Measurements from ENCODE around the gene CYGB. TPM values are rescaled to one million over a fixed set of nuclear protein-coding genes. Genes with fewer than 3 reads are reported as not detected.
A peak's percentile ranks its signal among the peaks of the same experiment; 100 is the strongest.

CYGB gene
- total and polyA plus RNA-seq, 9 of the 15 experiments (the other 6 are each of a cell fraction or from before 2014, with no cell fraction given): 0.08 to 0.95 (median 0.18) TPM; not detected in 5

- TF ChIP-seq SMARCA5 (IDR thresholded peaks at IDR 0.05): no peak
These were observed 45.2 kb upstream of the CYGB start (continued) for GRCh38 chr17:76582660-76583059.

GRCh38 chr17:76581515-76581914 is 44.0 kb upstream of the CYGB start:
- ATAC-seq (no peak), DNase-seq (ENCODE audit: extremely low read depth in 1 of 4, low spot score in 3 of 4) (no peak), FAIRE-seq (no peak)
- H3K27ac ChIP-seq (ENCODE audit: extremely low read depth, low read depth, low read length): no peak overlapping the region
- 54% methylated on average over 5 of the region's 5 CpGs for WGBS (ENCODE audit: insufficient coverage, low coverage, missing lambda C conversion rate)
- no peaks in the 10 kb centered on the region for H4K20me1 ChIP-seq (replicated peaks; ENCODE audit: control insufficient read depth, insufficient read depth, low read length)
- intact Hi-C loops (cut with micrococcal nuclease): no loop called here
- no peak overlapping the region for H3K4me2 ChIP-seq (ENCODE audit: insufficient read depth, low read length)
- no peak overlapping the region for H3K4me3 ChIP-seq
- peak overlapping the region in 1 of 2 experiments; percentile 74; a peak in 1 of 4 replicates for H3K9ac ChIP-seq (ENCODE audit: insufficient read depth in 1 of 2, low read depth in 2 of 2, low read length in 2 of 2)
- no peaks in the 10 kb centered on the region for H3K79me2 ChIP-seq (ENCODE audit: control insufficient read depth, insufficient read depth, low read length)
- ChIA-PET POLR2A (no interaction called here), CTCF (ENCODE audit: low intra/inter-chr PET ratio) (no interaction called here)
- peaks cover 0 to 6% of the 10 kb centered on the region in 2 experiments; a peak in 2 of 5 replicates for H3K27me3 ChIP-seq (ENCODE audit: control insufficient read depth in 2 of 2, insufficient read depth in 2 of 2, low read length in 2 of 2)
- in situ Hi-C loops (cut with MboI): no loop called here
- TF ChIP-seq TRIM24 (IDR thresholded peaks at IDR 0.05) (no peak), ZNF140 (CRISPR knock-in tag; IDR thresholded peaks at IDR 0.05) (no peak), U2AF2 (optimal IDR thresholded peaks at IDR 0.05; ENCODE audit: low read depth, low read length) (no peak), TEAD2 (tag; IDR thresholded peaks at IDR 0.05) (no peak), PBX2 (CRISPR knock-in tag; IDR thresholded peaks at IDR 0.05; ENCODE audit: low read depth) (no peak), PBX2 (tag; conservative IDR thresholded peaks at IDR 0.05; ENCODE audit: low read depth) (no peak), HMG20A (CRISPR knock-in tag; conservative IDR thresholded peaks at IDR 0.05) (no peak), ZBTB1 (CRISPR knock-in tag; IDR thresholded peaks at IDR 0.05; ENCODE audit: borderline replicate concordance, low read depth) (no peak), PHF21A (IDR thresholded peaks at IDR 0.05; ENCODE audit: borderline replicate concordance, low read depth) (no peak), NFIC (IDR thresholded peaks at IDR 0.05) (no peak), ATF3 (IDR thresholded peaks at IDR 0.05) (no peak), ATF3 (CRISPR knock-in tag; conservative IDR thresholded peaks at IDR 0.05) (no peak), SMAD3 (CRISPR knock-in tag; conservative IDR thresholded peaks at IDR 0.05) (no peak), MXI1 (IDR thresholded peaks at IDR 0.05; ENCODE audit: low read depth, low read length) (no peak), NR2F6 (CRISPR knock-in tag; IDR thresholded peaks at IDR 0.05) (no peak), IFI16 (CRISPR knock-in tag; IDR thresholded peaks at IDR 0.05) (no peak), DPF2 (IDR thresholded peaks at IDR 0.05) (no peak)
- TF ChIP-seq, protein P1, sequence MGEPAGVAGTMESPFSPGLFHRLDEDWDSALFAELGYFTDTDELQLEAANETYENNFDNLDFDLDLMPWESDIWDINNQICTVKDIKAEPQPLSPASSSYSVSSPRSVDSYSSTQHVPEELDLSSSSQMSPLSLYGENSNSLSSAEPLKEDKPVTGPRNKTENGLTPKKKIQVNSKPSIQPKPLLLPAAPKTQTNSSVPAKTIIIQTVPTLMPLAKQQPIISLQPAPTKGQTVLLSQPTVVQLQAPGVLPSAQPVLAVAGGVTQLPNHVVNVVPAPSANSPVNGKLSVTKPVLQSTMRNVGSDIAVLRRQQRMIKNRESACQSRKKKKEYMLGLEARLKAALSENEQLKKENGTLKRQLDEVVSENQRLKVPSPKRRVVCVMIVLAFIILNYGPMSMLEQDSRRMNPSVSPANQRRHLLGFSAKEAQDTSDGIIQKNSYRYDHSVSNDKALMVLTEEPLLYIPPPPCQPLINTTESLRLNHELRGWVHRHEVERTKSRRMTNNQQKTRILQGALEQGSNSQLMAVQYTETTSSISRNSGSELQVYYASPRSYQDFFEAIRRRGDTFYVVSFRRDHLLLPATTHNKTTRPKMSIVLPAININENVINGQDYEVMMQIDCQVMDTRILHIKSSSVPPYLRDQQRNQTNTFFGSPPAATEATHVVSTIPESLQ (CRISPR knock-in tag; IDR thresholded peaks at IDR 0.05): no peak
- no peak overlapping the region for H2AFZ ChIP-seq (ENCODE audit: low read depth, low read length)
- no peaks in the 10 kb centered on the region for H3K9me3 ChIP-seq (replicated peaks; ENCODE audit: control insufficient read depth, insufficient read depth, low read depth, low read length)
- H3K9me1 ChIP-seq (ENCODE audit: control insufficient read depth, insufficient read depth, low read length): no peaks in the 10 kb centered on the region
- BruUV-seq (replicated peaks): no TSS peak
- H3K4me1 ChIP-seq (replicated peaks in 1 of 2; ENCODE audit: control insufficient read depth in 2 of 2, insufficient read depth in 2 of 2, low read length in 2 of 2): peaks cover 16 to 33% of the 10 kb centered on the region in 2 experiments
- H3K36me3 ChIP-seq (ENCODE audit: control insufficient read depth, insufficient read depth, low read length): no peaks in the 10 kb centered on the region

All from K562 (cell line).